Measurements from ENCODE around the gene GADD45B.
"Not testable (repeated sequence)": the region's sequence is repeated elsewhere in the genome, so short reads cannot be mapped to it uniquely, and the experiment has no call there.

Gene GADD45B

DNA sequence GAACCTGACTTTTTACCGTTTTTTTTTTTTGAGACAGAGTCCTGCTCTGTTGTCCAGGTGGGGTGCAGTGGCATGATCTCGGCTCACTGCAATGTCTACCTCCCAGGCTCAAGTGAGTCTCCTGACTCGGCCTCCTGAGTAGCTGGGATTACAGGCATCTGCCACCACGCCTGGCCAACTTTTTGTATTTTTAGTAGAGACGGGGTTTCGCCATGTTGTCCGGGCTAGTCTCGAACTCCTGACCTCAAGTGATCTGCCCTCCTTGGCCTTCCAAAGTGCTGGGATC lies 6.1 kb upstream of the GADD45B start:
- not testable (repeated sequence) for DNase-seq

DNA sequence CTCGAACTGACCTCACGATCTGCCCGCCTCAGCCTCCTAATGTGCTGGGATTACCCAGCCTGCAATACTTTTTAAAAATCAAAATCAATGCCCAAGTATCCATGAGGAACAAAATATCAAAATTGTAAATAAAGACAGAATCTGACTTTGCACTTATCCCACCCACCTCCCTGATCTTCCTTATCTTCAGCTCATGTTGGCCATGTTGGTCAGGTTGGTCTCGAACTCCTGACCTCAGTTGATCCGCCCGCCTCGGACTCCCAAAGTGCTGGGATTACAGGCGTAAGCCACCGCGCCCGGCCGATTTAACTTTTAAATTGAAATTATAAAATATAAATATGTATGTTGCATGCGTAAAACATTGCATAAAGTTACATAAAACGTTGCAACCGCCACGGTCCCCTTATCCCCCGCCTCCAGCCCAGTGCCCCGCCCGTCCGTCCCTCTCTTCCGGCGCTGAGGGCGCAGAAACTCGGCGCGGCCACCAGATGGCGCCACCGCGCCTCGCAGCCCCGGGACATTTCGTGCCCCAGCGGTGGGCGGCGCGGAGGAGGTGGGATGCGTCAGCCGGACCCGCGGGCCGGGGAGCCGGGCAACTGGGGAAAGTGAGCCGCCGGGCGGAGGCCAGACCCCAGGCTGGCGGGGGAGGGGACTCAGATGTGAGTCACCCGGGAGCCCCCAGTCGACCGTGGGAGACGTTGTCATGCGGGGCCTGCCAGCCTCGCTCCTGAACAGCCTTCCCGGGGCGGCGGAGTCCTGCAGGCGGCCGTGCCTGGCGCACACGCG lies 1.5 kb upstream of the GADD45B start:
- DNase-seq = peak; percentile 87 to 92

DNA sequence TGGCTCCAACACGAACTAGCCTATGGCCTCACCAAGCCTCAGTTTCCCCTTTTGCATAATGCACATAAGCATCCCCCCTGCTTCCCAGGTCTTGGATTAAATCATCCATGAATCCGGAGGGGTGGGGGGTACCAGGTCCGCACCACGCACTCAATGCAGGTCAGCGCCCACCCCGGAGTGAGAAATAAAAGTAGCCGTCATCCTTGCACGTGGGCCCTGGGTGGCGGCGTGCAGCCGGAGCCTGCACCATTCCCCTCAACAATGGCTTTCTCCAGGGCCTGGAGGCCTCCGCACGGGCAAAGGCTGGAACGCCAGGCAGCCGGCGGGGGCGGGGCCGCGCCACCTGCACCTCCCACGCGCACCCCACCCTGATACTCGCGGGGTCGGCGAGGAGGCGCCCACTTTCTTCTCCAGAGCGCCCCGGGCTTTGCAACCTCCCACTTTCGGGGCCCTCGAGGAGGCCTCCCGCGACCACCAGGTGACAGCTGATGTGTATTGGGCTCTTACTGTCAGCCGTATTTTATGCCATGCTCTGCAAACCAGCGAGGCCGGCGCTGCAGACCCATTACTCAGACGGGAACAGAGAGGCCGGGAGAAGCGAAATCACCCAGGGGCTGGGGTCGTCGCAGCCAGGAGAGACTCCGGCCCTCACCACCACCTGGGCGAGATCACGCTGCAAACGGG lies 767 bp upstream of the GADD45B start:
- DNase-seq = peak; percentile 26 to 59

DNA sequence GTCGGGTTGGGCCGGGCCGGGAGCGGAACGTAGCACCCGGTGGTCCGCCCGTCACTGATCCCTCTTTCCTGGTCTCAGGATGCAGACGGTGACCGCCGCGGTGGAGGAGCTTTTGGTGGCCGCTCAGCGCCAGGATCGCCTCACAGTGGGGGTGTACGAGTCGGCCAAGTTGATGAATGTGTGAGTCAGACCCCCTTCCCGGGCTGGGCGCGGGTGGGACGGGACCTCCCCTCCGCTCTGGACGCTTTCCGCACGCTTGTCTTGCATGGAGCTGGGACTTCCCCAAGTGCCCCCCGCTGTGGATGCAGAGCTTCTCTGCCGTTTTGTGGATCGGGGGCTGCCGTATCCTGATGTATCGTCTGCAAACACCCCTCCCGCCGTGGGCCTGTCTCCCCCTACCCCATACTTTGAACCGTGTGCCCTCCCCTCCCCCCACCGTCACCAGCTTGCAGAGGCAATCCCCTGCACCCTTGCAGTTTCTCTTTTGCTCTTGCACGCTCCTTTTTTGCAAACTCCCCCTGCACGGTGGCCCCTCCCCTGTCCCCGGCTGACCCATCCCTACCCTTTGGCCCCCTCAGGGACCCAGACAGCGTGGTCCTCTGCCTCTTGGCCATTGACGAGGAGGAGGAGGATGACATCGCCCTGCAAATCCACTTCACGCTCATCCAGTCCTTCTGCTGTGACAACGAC lies 669 bp downstream of the GADD45B start:
- peak in 1 of 2 donors; percentile 45 for DNase-seq

DNA sequence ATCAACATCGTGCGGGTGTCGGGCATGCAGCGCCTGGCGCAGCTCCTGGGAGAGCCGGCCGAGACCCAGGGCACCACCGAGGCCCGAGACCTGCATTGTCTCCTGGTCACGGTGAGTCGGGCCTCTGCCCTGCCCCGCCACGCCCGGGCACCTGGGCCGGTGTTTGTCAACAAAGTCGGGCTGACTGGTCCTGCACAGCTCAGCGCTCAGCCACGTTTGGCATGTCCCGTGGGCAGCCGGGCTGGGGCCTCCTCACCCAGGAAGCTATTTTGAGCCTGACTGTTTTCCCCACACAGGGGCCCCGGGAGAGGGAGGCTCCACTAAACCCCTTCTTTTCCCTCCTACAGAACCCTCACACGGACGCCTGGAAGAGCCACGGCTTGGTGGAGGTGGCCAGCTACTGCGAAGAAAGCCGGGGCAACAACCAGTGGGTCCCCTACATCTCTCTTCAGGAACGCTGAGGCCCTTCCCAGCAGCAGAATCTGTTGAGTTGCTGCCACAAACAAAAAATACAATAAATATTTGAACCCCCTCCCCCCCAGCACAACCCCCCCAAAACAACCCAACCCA lies 1.3 kb downstream of the GADD45B start:
- DNase-seq = no peak

DNA sequence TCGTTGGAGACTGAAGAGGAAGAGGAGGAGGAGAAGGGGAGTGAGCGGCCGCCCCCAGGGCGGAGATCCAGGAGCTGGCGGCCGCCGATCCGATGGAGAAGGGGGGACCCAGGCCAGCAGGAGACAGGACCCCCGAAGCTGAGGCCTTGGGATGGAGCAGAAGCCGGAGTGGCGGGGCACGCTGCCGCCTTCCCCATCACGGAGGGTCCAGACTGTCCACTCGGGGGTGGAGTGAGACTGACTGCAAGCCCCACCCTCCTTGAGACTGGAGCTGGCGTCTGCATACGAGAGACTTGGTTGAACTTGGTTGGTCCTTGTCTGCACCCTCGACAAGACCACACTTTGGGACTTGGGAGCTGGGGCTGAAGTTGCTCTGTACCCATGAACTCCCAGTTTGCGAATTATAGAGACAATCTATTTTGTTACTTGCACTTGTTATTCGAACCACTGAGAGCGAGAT lies 1.8 kb downstream of the GADD45B start:
- DNase-seq = no peak

DNA sequence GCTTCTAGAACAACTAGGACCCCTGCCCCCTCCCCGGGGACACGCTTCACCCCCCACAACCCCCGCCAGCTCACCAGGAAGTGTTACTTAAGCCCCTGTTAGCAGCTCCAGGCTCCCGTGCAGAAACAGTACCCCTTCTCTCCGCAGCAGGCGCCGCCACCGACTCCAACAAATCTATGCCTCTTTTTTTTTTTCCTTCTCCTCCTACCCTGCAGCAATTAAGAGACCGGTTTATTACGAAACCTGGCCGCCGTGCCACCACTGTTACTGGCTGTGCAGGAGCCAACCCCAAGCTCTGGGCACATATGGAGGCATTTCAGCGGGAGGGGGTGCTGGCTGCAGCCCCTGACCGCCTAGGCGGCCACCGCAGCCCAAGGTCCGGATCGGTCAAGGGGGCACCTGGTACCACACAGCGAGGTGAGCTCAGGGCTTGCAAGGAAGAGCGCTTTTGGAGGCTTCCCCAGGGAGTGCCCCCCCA lies 2.4 kb downstream of the GADD45B start:
- DNase-seq = peak; percentile 52 to 70

DNA sequence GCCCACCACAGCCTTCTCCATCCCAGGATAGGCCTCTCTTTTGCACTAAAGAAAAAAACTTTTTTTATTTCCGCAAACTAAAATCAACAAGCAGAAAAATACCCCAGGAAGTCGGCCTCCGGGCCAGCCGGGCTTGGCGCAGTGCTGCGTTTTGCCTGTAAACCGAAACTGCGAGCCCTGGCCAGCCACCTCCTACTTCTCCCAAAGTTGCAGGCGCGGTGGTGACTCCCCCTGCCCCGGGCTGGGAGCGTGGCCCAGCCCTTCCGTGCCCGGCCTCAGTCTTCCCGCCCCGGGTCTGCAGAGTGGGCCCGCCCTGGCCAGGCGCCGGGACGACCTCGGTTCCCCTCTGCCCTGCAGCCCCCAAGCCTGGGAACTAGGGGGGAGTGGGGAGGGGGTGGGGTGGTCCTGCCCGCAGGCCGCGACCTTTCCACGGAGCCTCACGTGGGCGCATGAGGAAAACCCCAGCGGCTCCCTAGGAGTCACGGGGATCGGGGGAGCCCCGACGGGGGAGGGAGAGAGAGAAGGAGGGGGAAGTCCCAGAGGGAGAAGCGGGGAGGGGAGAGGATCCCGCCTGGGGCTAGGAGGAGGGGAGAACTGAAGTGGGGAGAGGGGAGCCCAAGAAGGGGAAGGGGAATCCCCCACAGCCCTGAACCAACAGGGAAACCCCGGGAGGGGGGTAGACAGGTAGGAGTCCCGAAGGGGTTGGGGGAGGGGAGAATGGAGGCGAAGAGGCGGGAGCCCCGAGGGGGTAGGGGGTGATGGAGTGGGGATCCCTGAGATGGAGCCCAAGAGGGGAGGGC lies 3.0 kb downstream of the GADD45B start:
- peak; percentile 64 to 77 for DNase-seq

DNA sequence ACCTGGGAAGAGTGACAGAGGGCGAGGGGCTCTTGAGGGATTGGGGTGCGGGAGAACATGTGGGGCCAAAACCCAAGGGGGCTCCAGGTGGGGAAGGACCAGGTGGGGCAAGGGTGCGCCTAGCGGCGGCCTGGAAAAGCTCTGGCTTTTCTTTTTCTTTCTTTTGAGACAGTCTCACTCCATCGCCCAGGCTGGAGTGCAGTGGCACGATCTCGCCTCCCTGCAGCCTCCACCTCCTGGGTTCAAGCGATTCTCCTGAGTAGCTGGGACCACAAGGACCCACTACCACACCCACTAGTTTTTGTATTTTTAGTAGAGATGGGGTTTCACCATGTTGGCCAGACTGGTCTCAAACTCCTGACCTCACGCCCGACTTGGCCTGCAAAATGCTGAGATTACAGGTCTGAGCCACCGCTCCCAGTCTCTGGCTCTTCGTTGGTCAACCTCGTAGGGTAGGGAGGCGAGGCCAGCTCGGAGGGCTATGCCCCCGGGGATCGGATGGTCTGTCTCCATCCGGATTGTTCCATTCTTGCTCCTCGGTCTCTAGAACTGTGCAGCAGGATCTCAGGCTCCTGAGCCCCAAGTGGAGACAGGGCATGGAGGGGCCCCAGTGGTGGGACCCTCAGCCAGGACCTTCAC lies 3.7 kb downstream of the GADD45B start:
- DNase-seq = no peak

DNA sequence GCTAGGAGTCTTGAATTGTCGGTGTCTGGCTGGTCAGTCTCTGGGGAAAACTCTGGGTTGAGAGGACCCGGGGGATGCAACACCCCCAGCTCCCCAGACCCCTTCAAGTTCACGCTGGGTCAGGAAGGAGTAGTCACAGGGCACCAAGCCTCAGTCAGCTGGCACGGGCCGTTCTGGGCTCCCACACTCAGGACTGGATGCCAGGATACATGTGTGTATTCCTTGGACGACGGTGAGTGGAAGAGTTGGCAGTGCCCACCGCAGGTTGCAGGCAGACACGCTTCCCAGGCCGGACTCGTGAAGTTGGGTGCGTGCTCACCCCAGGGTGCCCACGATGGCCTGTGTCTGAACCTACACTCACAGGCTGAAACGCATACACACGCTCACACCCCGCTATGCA lies 5.5 kb downstream of the GADD45B start:
- DNase-seq = no peak

DNA sequence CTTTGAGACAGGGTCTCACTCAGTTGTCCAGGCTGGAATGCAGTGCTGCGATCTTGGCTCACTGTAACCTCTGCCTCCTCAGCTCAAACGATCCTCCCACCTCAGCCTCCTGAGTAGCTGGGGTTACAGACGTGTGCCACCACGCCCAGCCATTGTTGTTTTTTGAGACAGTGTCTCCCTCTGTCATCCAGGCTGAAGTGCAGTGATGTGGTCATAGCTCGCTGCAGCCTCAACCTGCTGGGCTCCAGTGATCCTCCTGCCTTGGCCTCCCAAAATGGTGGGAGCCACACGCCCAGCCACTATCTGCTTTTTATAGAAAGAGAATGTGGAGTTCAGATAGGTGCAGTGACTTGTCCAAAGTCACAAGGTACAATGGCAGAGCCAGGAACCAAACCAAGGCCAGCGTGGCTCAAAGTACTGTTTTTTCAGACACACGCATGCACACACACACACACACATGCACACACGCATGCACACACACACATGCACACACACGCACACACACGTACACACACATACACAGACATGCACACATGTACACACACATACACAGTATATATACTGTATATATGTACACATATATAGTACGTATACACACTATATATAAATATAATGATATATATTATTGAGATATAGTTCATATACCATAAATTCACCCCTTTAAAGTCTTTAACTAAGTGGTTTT lies 6.6 kb downstream of the GADD45B start:
- DNase-seq = no peak

DNA sequence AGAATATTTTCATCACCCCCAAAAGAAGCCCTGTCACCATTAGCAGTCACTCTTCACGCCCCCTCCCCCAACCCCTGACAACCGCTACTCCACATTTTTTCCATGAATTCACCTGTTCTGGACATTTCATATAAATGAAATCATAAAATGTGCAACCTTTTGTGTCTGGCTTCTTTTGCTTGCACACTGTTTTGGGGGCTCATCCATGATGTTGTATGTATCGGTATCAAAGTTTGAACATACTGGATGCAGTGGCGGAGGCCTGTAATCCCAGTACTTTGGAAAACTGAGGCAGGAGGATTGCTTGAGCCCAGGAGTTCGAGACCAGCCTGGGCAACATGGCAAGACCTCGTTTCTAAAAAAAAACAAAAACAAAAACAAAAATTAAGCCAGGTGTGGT lies 7.2 kb downstream of the GADD45B start:
- DNase-seq = no peak

DNA sequence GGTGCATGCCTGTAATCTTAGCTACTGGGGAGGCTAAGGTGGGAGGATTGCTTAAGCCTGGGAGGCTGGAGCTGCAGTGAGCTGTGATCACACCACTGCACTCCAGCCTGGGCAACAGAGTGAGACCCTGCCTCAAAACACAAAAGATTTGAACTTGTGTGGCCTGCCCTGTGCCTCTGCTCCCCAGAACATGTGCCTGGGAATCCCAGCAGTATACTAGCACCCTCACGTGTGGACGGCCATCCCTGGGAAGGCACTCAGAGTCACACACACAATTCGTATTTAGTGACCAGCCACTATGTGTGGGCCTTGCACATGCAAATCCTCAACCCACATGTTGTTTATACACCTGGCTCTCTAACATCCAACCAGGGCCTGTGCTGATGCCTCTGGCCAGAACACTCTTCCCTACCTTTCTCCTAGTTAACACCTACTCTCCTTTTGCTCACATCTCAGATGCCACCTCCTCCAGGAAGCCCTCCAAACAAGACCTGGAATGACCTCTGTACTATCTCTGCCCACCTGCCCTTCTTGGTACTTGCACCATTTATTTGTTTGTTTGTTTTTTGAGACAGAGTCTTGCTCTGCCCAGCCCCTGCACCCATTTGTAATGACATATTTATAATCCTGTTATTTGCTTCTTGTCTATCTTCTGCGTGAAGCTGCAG lies 7.7 kb downstream of the GADD45B start:
- no peak for DNase-seq

DNA sequence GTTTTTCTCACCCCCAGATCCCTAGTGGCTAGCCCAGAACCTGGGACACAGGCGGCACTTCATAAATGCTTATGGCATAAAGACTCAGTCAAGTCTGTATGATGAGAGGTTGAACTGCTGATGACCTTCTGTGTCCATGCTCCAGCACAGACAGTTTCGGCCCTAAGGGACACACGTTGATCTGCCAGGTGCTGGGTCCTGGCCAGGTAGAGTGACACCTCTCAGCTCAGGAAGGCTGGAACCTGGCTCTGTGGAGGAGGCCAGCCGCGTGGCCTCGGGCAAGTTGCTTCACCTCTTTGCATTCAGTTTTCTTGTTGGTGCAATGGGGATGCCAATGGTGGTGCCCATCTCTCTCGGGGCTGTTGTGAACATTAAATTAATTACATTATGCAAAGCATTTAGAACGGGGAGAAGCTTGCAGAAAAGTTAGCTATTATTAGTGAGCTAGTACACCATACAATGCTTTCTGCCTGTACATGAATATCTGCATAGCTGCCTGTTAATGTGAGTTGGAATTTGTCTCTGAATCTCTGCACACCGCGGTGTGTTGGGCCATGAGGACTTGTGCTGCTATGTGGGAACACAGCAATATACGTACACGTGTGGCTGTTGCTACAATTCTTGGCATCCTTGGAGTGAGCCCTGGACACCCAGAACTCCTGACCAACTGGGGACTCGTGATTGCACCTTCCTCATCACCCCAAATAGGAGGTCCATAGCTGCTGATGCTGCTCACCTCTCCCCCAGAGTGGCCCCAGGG lies 8.4 kb downstream of the GADD45B start:
- no peak for DNase-seq

DNA sequence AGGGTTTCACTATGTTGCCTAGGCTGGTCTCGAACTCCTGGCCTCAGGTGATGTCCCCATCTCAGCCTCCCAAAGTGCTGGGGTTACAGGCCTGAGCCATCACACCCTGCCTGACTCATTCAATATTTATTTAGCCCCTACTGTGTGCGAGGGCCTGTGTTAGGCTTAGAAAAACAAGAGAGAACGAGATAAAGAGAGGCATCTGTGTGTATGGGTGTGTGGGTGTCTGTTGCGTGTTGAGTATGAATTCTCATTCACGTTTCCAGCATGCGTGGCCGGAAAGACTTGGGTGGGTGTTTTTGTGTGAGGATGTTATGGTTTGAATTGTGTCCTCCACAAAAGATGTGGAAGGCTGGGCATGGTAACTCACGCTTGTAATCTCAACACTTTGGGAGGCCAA lies 9.5 kb downstream of the GADD45B start:
- no peak for DNase-seq

DNA sequence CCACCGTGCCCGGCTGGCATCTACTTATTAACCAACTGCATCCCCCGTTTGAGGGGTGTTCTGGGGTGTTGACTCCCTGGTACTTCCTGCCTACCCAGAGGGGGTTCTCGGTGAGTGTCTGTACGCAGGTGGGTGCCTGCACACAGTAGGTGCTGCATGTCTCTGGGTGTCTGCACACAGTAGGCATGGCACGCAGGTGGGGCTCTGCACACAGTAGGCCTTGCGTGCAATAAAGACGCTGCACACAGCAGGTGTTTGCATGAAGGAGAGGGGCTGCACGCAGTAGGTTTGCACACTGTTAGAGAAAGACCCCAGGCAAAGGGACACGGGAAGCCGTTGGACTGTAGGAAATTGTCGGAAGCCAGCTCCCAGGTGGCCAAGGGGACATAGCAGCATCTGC lies 11.2 kb downstream of the GADD45B start:
- DNase-seq = no peak

DNA sequence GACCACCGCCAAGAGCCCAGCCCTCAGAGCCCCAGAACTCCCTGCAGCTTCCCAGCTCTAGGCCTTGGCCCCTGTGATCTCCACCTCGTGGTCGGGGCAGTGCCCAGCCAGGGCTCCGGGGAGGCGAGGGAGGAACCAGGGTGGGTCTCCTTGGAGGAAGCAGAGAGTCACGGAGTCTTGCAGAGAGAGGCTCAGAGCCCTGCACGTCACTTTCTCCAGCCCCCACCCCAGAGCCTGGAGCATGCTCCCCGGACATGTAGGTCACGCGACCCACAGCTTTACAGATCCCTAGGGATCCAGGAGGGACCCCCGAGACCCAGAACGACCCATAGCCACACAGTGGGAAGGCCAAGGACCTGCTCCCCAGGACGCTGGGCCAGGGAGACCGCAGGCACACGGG lies 11.9 kb downstream of the GADD45B start:
- peak; percentile 45 to 46 for DNase-seq

DNA sequence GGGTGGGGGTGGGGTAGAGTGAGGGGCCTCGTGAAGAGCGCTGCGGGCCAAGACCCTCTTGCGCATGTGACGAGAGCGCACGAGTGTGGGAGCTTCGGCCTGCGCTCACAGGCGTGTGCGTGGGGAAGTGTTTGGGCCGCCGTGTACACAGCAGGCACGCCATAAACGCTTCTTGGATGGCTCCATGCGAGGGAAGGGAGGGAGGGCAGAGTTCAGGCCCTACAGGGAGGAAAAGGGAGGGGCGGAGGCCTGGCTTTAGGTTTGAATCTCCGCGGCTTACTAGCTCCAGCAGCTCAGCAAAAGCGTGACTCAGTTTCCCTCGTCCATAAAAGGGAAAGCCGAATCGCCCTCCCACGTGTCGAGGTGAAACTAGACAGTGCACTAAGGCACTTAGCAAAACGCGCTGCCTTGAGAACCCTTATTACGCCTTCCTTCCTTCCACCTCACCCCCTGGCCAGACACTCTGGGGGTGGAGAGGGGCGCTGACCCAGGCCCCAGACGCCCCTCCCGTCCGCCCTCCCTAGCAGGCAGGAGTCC lies 12.5 kb downstream of the GADD45B start:
- no peak for DNase-seq

DNA sequence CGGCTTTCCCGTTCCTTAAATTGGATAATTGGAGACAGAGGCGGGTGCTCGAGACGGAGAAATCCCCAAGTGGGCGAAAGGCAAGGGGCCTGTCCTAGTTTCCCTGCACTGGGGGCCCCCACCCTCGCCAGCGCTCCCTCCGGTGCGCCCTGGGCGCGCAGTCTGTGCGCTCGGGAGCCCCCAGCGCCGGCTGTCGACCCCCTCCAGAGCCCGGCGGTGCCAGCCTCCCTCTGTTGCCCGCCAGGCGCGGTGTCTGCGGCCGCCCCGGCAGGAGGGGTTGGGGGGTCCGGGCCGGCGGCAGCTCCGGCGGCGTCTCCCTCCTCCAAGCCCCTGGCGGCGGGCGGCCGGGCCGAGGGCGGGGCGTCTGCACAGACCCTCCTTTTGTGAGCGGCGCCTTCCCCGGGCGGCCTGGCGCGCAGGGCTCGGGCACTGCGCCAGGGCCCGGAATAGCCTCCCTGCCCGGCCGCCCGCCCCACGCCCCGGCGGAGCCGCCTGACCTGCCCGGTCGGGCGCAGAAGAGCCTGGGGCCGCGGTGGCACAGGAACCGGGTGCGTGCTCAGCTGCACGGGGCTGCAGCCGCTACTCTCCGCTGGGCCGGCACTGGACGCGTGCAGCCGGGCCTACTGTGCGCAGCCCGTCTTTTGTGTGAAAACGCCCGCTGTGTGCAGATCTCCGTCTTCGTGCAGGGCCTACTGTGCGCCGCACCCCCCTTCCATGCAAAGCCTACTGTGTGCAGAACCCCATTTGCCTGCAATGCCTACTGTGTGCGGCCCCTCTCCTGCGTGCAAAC lies 13.2 kb downstream of the GADD45B start:
- peak; percentile 40 to 50 for DNase-seq

Data from inflammatory macrophage (primary cell).